A673 (cell line): Measurements from ENCODE around the gene CWC22. TPM values are rescaled to one million over a fixed set of nuclear protein-coding genes. Genes with fewer than 3 reads are reported as not detected.

ENCODE experiments used
- BruUV-seq: library from RNA; stranded (reverse); fragments of 400-500 nt; replicated peaks from 2 replicates; lab custom pipeline; 2021; lab: Mats Ljungman, UMichigan
- CTCF ChIA-PET: fragments of 300-600 bp; sonication (Branson Sonifier 250); formaldehyde crosslinking; loops from one replicate; lab custom pipeline; 2022; ENCODE audit warnings: antibody characterized with exemption; lab: Charles Lee
- POLR2A ChIA-PET: fragments of 300-600 bp; sonication (Branson Sonifier 250); formaldehyde crosslinking; loops from one replicate; lab custom pipeline; 2022; ENCODE audit warnings: antibody characterized with exemption; ENCODE audit not compliant: low non-redundant PET; lab: Charles Lee
- DNase-seq: peaks from one replicate; pipeline ENCODE4 v3.0.0-alpha.2; 2015; ENCODE audit warnings: low spot score
- H3K27ac ChIP-seq: fragments of 200-600 bp; sonication (generic); 2 replicates; pipeline ENCODE4 v1.5.1; 2016; ENCODE audit warnings: mixed run types, low read depth, mild to moderate bottlenecking, mixed read lengths, antibody characterized with exemption, low read length; ENCODE audit not compliant: poor library complexity, severe bottlenecking
- H3K27me3 ChIP-seq: fragments of 200-600 bp; sonication (generic); replicated peaks from 2 replicates; pipeline ENCODE4 v1.6.1; 2017; ENCODE audit warnings: mixed run types, low read depth, mild to moderate bottlenecking, mixed read lengths, antibody characterized with exemption, low read length; ENCODE audit not compliant: insufficient read depth, poor library complexity
- H3K36me3 ChIP-seq: fragments of 200-600 bp; sonication (generic); 2 replicates; pipeline ENCODE4 v1.6.1; 2016; ENCODE audit warnings: mixed run types, mild to moderate bottlenecking, mixed read lengths, antibody characterized with exemption, low read length; ENCODE audit not compliant: insufficient read depth, poor library complexity, severe bottlenecking
- H3K4me1 ChIP-seq: fragments of 200-600 bp; sonication (generic); 2 replicates; pipeline ENCODE4 v1.6.1; 2017; ENCODE audit warnings: mixed run types, mild to moderate bottlenecking, mixed read lengths, antibody characterized with exemption, low read length; ENCODE audit not compliant: insufficient read depth, poor library complexity, severe bottlenecking
- H3K4me3 ChIP-seq: fragments of 200-600 bp; sonication (generic); 2 replicates; pipeline ENCODE4 v1.5.1; 2016; ENCODE audit warnings: low read depth, mixed run types, mild to moderate bottlenecking, mixed read lengths, low read length; ENCODE audit not compliant: poor library complexity, severe bottlenecking
- H3K9me3 ChIP-seq: fragments of 200-600 bp; sonication (generic); 2 replicates; pipeline ENCODE4 v1.6.1; 2016; ENCODE audit warnings: mixed run types, low read depth, mild to moderate bottlenecking, mixed read lengths, antibody characterized with exemption, low read length; ENCODE audit not compliant: poor library complexity, severe bottlenecking
- CTCF ChIP-seq: fragments of 300-800, 200-600 bp; sonication (generic); conservative IDR thresholded peaks from 2 replicates; pipeline ENCODE4 v1.5.1; 2017; ENCODE audit warnings: low read depth, mild to moderate bottlenecking, antibody characterized with exemption, low read length, moderate library complexity, mixed read lengths
- EZH2 ChIP-seq: fragments of 200-600 bp; sonication (generic); IDR thresholded peaks from 2 replicates; pipeline ENCODE4 v1.6.1; 2017; ENCODE audit warnings: borderline replicate concordance, low read depth, mild to moderate bottlenecking, mixed read lengths, antibody characterized with exemption, low read length; ENCODE audit not compliant: poor library complexity, severe bottlenecking
- intact Hi-C: fragments of 100-400 bp; cut with micrococcal nuclease; formaldehyde crosslinking; loops from one replicate; pipeline ENCODE4 v1.10.0; 2022; ENCODE audit not compliant: unreplicated experiment
- total RNA-seq: library from RNA; stranded (reverse); gene quantifications from 2 replicates; pipeline ENCODE4 v1.2.3, GENCODE V29; 2021

Gene CWC22
- total RNA-seq, 1 experiment from 2014 or later: 26.7 TPM

DNA sequence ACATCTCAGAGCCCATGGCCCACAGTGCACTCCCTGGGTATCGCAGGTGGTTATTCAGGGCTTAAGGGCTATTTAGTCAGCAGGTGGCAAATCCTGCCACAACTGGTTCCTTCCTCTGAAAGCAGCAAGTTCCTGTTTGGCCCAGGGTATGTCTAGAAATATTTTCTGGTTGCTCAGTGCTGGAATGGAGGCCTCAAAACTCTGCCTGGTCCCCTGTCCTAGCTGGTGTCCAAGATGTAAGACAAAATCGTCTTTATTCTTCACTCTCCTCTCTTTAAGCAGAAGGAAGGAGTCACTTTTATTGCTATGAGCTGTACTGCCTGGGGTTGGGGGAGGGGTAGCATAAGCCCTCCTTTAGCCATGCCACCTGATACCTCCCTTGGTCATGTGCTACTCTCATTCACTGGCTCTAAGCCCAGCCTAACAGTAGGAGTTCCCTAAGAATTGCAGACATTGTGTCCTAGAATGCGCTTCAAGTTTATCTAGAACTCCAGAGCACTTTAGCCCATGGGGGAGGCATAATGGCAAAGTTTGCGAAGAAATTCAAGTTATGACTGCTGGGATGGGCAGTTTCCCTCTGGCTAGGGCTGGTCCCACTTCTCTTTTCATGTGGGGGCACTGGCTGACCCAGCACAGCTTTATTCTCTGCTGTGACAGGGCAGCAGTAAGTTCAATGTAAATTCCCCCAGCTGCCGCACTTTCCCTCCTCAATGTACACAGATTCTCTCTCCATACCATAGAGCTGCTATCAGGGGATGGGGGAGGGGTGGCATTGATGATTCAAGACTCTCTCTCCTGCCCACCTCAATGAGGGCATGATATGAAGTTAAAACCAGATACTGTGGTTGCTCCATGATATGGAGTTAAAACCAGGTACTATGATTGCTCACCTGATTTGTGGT, 27.1 kb upstream of the CWC22 start:
- Histone ChIP-seq H3K36me3 (no peaks in the 10 kb centered on the region), H3K27ac (peak overlapping the region; percentile 58), H3K9me3 (peaks cover 6% of the 10 kb centered on the region), H3K27me3 (no peaks in the 10 kb centered on the region), H3K4me3 (no peak overlapping the region), H3K4me1 (peaks cover 20% of the 10 kb centered on the region)
- peak; percentile 93 for DNase-seq
- no TSS peak for BruUV-seq
- ChIA-PET POLR2A (no interaction called here), CTCF (no interaction called here)
- TF ChIP-seq CTCF (no peak), EZH2 (no peak)
- intact Hi-C loops: no loop called here

DNA sequence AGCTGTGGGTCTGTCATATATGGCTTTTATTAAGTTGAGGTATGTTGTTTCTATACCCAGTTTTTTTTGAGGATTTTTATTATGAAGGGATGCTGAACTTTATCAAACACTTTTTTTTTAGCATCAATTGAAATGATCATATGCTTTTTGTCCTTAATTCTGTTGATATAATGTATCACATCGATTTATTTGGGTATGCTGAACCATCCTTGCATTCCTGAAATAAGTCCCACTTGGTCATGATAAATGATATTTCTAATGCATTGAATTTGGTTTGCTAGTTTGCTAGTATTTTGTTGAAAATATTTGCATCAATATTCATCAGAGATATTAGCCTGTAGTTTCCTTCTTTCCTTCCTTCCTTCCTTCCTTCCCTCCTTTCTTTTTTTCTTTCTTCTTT, 22.5 kb upstream of the CWC22 start:
- no TSS peak for BruUV-seq
- ChIA-PET POLR2A (no interaction called here), CTCF (no interaction called here)
- peaks cover 12% of the 10 kb centered on the region for H3K4me1 ChIP-seq
- H3K27ac ChIP-seq: no peak overlapping the region
- intact Hi-C loops: no loop called here
- no peak for TF ChIP-seq EZH2
- no peak for TF ChIP-seq CTCF
- peaks cover 13% of the 10 kb centered on the region for H3K9me3 ChIP-seq
- no peak overlapping the region for H3K4me3 ChIP-seq
- no peaks in the 10 kb centered on the region for H3K36me3 ChIP-seq
- DNase-seq: no peak
- H3K27me3 ChIP-seq: no peaks in the 10 kb centered on the region

DNA sequence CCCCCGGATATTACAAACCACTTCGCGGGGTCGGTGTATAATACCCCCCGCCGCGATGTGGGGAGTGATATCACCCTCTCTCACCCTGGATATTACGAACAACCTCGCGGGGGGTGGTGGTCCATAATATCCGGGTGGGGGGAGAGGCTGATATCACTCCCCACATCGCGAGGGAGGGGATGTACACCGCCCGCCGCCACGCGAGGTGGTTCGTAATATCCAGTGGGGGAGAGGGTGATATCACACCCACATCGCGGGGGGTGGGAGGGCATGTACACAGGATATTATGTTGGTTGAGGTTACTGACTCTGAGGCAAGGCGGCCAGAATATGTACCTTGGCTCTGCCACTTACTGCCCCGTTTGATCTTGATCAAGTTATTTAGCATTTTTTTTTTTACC, 14.8 kb upstream of the CWC22 start:
- TF ChIP-seq CTCF (no peak), EZH2 (no peak)
- H3K36me3 ChIP-seq: no peaks in the 10 kb centered on the region
- H3K27me3 ChIP-seq: no peaks in the 10 kb centered on the region
- no peaks in the 10 kb centered on the region for H3K9me3 ChIP-seq
- no peak for DNase-seq
- no TSS peak for BruUV-seq
- ChIA-PET CTCF (no interaction called here), POLR2A (no interaction called here)
- peaks cover 13% of the 10 kb centered on the region for H3K4me1 ChIP-seq
- intact Hi-C loops: no loop called here
- no peak overlapping the region for H3K27ac ChIP-seq
- no peak overlapping the region for H3K4me3 ChIP-seq
